H1 (cell line): ENCODE measurements around the gene RHOBTB3. TPM values are rescaled to one million over a fixed set of nuclear protein-coding genes. Genes with fewer than 3 reads are reported as not detected.
A peak's percentile ranks its signal among the peaks of the same experiment; 100 is the strongest.

Source experiments
- BACH1 ChIP-seq: IDR thresholded peaks from 2 replicates; pipeline ENCODE4 v1.6.1; 2012; ENCODE audit warnings: low read length, improper control_type of control experiment
- BCL11A ChIP-seq, 2 experiments: IDR thresholded peaks; one replicate each; pipeline ENCODE4 v1.6.1; 2011; ENCODE audit warnings: low read depth in 2 of 2, low read length in 2 of 2, mild to moderate bottlenecking in 2 of 2
- CBX8 ChIP-seq: fragments of 300-800, 300-1000 bp; sonication (generic); IDR thresholded peaks from 2 replicates; pipeline ENCODE4 v1.7.1; 2016; ENCODE audit warnings: low read depth, low read length, borderline replicate concordance
- CEBPB ChIP-seq: IDR thresholded peaks from 2 replicates; pipeline ENCODE4 v1.6.1; 2012; ENCODE audit warnings: low read depth, low read length
- CHD2 ChIP-seq: IDR thresholded peaks from 2 replicates; pipeline ENCODE4 v1.6.1; 2012; ENCODE audit warnings: low read length, improper control_type of control experiment
- EZH2 ChIP-seq: fragments of 200-600 bp; sonication (generic); IDR thresholded peaks from 2 replicates; pipeline ENCODE4 v1.7.1; 2012; ENCODE audit warnings: low read depth, mild to moderate bottlenecking, moderate library complexity, low read length, inconsistent platforms; ENCODE audit not compliant: severe bottlenecking
- HDAC2 ChIP-seq, 2 experiments: fragments of 300-600 bp in 1 of 2; sonication (generic) in 1 of 2; IDR thresholded peaks; 2 replicates each; pipeline ENCODE4 v1.6.1; 2011 to 2012; ENCODE audit warnings: low read depth in 2 of 2, low read length in 2 of 2, mild to moderate bottlenecking in 2 of 2, moderate library complexity in 2 of 2, borderline replicate concordance in 1 of 2, inconsistent platforms in 1 of 2
- JUN ChIP-seq: IDR thresholded peaks from 2 replicates; pipeline ENCODE4 v1.6.1; 2011; ENCODE audit warnings: low read depth, mild to moderate bottlenecking, improper control_type of control experiment, low read length
- MAFK ChIP-seq: IDR thresholded peaks from 2 replicates; pipeline ENCODE4 v1.6.1; 2012; ENCODE audit warnings: low read depth, mild to moderate bottlenecking, improper control_type of control experiment, low read length
- NANOG ChIP-seq: IDR thresholded peaks from 2 replicates; pipeline ENCODE4 v1.6.1; 2011; ENCODE audit warnings: low read length, low read depth, mild to moderate bottlenecking, inconsistent platforms; ENCODE audit not compliant: insufficient read depth, poor library complexity, severe bottlenecking
- POU5F1 ChIP-seq: IDR thresholded peaks from 2 replicates; pipeline ENCODE4 v1.6.1; 2011; ENCODE audit warnings: low read depth, mild to moderate bottlenecking, low read length, moderate library complexity
- RAD21 ChIP-seq, 2 experiments: IDR thresholded peaks in 1 of 2; conservative IDR thresholded peaks in 1 of 2; 2 replicates each; pipeline ENCODE4 v1.6.1; 2011; ENCODE audit warnings: low read depth in 2 of 2, low read length in 2 of 2, improper control_type of control experiment in 1 of 2, inconsistent platforms in 1 of 2, mild to moderate bottlenecking in 1 of 2, moderate library complexity in 1 of 2
- RBBP5 ChIP-seq: IDR thresholded peaks from 2 replicates; pipeline ENCODE4 v1.7.1; 2012; ENCODE audit warnings: low read depth, mild to moderate bottlenecking, inconsistent platforms, low read length, moderate library complexity, borderline replicate concordance
- RNF2 ChIP-seq: fragments of 200-900, 300-1000 bp; sonication (generic); IDR thresholded peaks from 2 replicates; pipeline ENCODE4 v1.7.1; 2016; ENCODE audit warnings: borderline replicate concordance, low read depth, mild to moderate bottlenecking, antibody characterized with exemption, low read length; ENCODE audit not compliant: poor library complexity, severe bottlenecking; ENCODE audit errors: missing control alignments
- RXRA ChIP-seq: IDR thresholded peaks from 2 replicates; pipeline ENCODE4 v1.6.1; 2011; ENCODE audit warnings: low read depth, mild to moderate bottlenecking, low read length, moderate library complexity; ENCODE audit not compliant: insufficient read depth
- TAF7 ChIP-seq: optimal IDR thresholded peaks from 2 replicates; pipeline ENCODE3; 2011; ENCODE audit warnings: low read depth, mild to moderate bottlenecking, inconsistent platforms, low read length, moderate library complexity, borderline replicate concordance
- TBP ChIP-seq: IDR thresholded peaks from 2 replicates; pipeline ENCODE4 v1.6.1; 2011; ENCODE audit warnings: low read depth, low read length, improper control_type of control experiment
- TEAD4 ChIP-seq: IDR thresholded peaks from 2 replicates; pipeline ENCODE4 v1.6.1; 2012; ENCODE audit warnings: low read depth, low read length, inconsistent platforms, mixed read lengths
- polyA plus RNA-seq, 7 experiments: library from polyadenylated mRNA; depleted of rRNA in 3 of 7; stranded (reverse) in 5 of 7; unstranded in 2 of 7; fragments of >200 nt in 5 of 7; fragments of 200-250 nt in 2 of 7; gene quantifications; 1 replicate in 5 of 7; 2 replicates in 1 of 7; 4 replicates in 1 of 7; pipeline versions ENCODE4 v1.2.1 to v1.2.3, GENCODE V29; 2011 to 2013; ENCODE audit warnings: missing spikeins in 2 of 7, mixed read lengths in 2 of 7
- total RNA-seq: library from RNA; stranded (reverse); fragmentation: NEBNext Ultra II Directional; extraction: Animal tissue kit (Norgen Biotek cat#: 25700); gene quantifications from 2 replicates; pipeline ENCODE4 v1.2.1, GENCODE V29; 2021
- TF ChIP-seq, protein P1 (sequence below): IDR thresholded peaks from 2 replicates; pipeline ENCODE4 v1.6.1; 2012; ENCODE audit warnings: low read length, inconsistent platforms
- TF ChIP-seq, protein P2 (sequence below): IDR thresholded peaks from 2 replicates; pipeline ENCODE4 v1.6.1; 2012; ENCODE audit warnings: inconsistent platforms

The RHOBTB3 gene
- total and polyA plus RNA-seq, 2 of the 8 experiments (the other 6 are each of a cell fraction or from before 2014, with no cell fraction given) = 8.2 to 17.5 TPM

- TF ChIP-seq RXRA (no peak), HDAC2 (IDR thresholded peaks at IDR 0.05; ENCODE audit: borderline replicate concordance in 1 of 2, low read depth in 2 of 2, low read length in 2 of 2) (peak; percentile 32 to 61; a peak in 1 of 4 replicates), CBX8 (no peak), BACH1 (peak; percentile 6; the same call in 1 of the 2 replicates), TEAD4 (peak; percentile 70), RBBP5 (0 out of 2 replicates have a peak, but pooled peaks have one; percentile 68), POU5F1 (no peak), RAD21 (IDR thresholded peaks at IDR 0.05 in 1 of 2, conservative IDR thresholded peaks at IDR 0.05 in 1 of 2; ENCODE audit: low read depth in 2 of 2, low read length in 2 of 2) (no peak), NANOG (no peak), TBP (no peak), MAFK (no peak), TAF7 (no peak), BCL11A (IDR thresholded peaks at IDR 0.05; ENCODE audit: low read depth in 2 of 2, low read length in 2 of 2) (no peak), CEBPB (no peak), RNF2 (no peak), CHD2 (no peak), EZH2 (peak; percentile 54), JUN (no peak)
- TF ChIP-seq, protein P1, sequence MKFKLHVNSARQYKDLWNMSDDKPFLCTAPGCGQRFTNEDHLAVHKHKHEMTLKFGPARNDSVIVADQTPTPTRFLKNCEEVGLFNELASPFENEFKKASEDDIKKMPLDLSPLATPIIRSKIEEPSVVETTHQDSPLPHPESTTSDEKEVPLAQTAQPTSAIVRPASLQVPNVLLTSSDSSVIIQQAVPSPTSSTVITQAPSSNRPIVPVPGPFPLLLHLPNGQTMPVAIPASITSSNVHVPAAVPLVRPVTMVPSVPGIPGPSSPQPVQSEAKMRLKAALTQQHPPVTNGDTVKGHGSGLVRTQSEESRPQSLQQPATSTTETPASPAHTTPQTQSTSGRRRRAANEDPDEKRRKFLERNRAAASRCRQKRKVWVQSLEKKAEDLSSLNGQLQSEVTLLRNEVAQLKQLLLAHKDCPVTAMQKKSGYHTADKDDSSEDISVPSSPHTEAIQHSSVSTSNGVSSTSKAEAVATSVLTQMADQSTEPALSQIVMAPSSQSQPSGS = no peak
- TF ChIP-seq, protein P2, sequence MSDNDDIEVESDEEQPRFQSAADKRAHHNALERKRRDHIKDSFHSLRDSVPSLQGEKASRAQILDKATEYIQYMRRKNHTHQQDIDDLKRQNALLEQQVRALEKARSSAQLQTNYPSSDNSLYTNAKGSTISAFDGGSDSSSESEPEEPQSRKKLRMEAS = peak; percentile 91
Observed at GRCh38 chr5:95731571-95732554, 727 bp downstream of the RHOBTB3 start (continued).
